K562 (cell line): ENCODE results near the gene ARL3. TPM values are rescaled to one million over a fixed set of nuclear protein-coding genes. Genes with fewer than 3 reads are reported as not detected.

Experiments
- ATF7 ChIP-seq: fragments of 450-650 bp; IDR thresholded peaks from 2 replicates; pipeline ENCODE4 v1.7.1; 2014; ENCODE audit warnings: mild to moderate bottlenecking, moderate library complexity
- CTBP1 ChIP-seq: fragments of 450-650 bp; IDR thresholded peaks from 2 replicates; pipeline ENCODE4 v1.6.1; 2016; ENCODE audit warnings: borderline replicate concordance
- DMBX1 ChIP-seq: fragments of 250-450 bp; sonication (Bioruptor Pico); IDR thresholded peaks from 2 replicates; pipeline ENCODE4 v1.8.0; 2022; ENCODE audit warnings: inconsistent platforms, mild to moderate bottlenecking, moderate library complexity, borderline replicate concordance
- EZH2 ChIP-seq: IDR thresholded peaks from 2 replicates; pipeline ENCODE4 v1.6.1; 2012; ENCODE audit warnings: low read depth, mild to moderate bottlenecking, inconsistent platforms, low read length, borderline replicate concordance
- FOSL1 ChIP-seq: fragments of 200-800 bp; sonication (Bioruptor generic); conservative IDR thresholded peaks from 2 replicates; pipeline ENCODE4 v1.6.1; 2016; ENCODE audit warnings: missing genetic modification characterization, missing compliant biosample characterization
- HNRNPUL1 ChIP-seq: fragments of 200-400 bp; formaldehyde crosslinking; IDR thresholded peaks from 2 replicates; pipeline ENCODE4 v1.6.1; 2017; ENCODE audit warnings: low read length
- LEF1 ChIP-seq: fragments of 450-650 bp; IDR thresholded peaks from 2 replicates; pipeline ENCODE4 v1.6.1; 2016; ENCODE audit warnings: mild to moderate bottlenecking
- MAFF ChIP-seq: IDR thresholded peaks from 2 replicates; pipeline ENCODE4 v1.6.1; 2012; ENCODE audit warnings: low read length, improper control_type of control experiment
- MAX ChIP-seq: sonication (generic); formaldehyde crosslinking; IDR thresholded peaks from 2 replicates; pipeline ENCODE4 v1.9.0; 2022; ENCODE audit warnings: mild to moderate bottlenecking, missing genetic modification reagents
- MTA2 ChIP-seq: fragments of 450-650 bp; IDR thresholded peaks from 2 replicates; pipeline ENCODE4 v1.6.1; 2016; ENCODE audit warnings: low read depth
- PYGO2 ChIP-seq: fragments of 450-650 bp; IDR thresholded peaks from 2 replicates; pipeline ENCODE4 v1.6.1; 2016; ENCODE audit warnings: mild to moderate bottlenecking, missing genetic modification characterization, moderate library complexity, missing compliant biosample characterization
- SFPQ ChIP-seq: fragments of 200-400 bp; formaldehyde crosslinking; IDR thresholded peaks from 2 replicates; pipeline ENCODE4 v1.6.1; 2017; ENCODE audit warnings: mild to moderate bottlenecking, low read depth, low read length, moderate library complexity
- TCF3 ChIP-seq: sonication (generic); formaldehyde crosslinking; IDR thresholded peaks from 2 replicates; pipeline ENCODE4 v1.4.0; 2020; ENCODE audit warnings: mild to moderate bottlenecking, missing genetic modification reagents
- YY1 ChIP-seq, 3 experiments: IDR thresholded peaks; 2 replicates each; pipeline ENCODE4 v1.6.1; 2011; ENCODE audit warnings: low read length in 2 of 3, mild to moderate bottlenecking in 2 of 3, moderate library complexity in 2 of 3, borderline replicate concordance in 1 of 3, control low read depth in 1 of 3, low read depth in 1 of 3; ENCODE audit not compliant: insufficient read depth in 3 of 3, insufficient replicate concordance in 2 of 3, control insufficient read depth in 1 of 3, insufficient read length in 1 of 3; ENCODE audit errors: extremely low read depth in 1 of 3
- ZNF354B ChIP-seq: fragments of 250-450 bp; sonication (Bioruptor Pico); IDR thresholded peaks from 2 replicates; pipeline ENCODE4 v1.4.0; 2020
- polyA plus RNA-seq, 8 experiments: library from polyadenylated mRNA; depleted of rRNA in 4 of 8; stranded (reverse) in 5 of 8; unstranded in 3 of 8; fragments of >200 nt; fragmentation: Nextera tagmentation in 2 of 8; fragmentation: Illumina TruSeq in 1 of 8; extraction: Ambion mirVana in 2 of 8; extraction: Trizol in 1 of 8; gene quantifications; 2 replicates each; pipeline versions ENCODE4 v1.2.1 to v1.2.3, GENCODE V29; 2011 to 2014; ENCODE audit warnings: inconsistent platforms in 1 of 8, missing spikeins in 1 of 8
- total RNA-seq, 7 experiments: library from RNA; depleted of rRNA in 6 of 7; stranded (reverse); fragments of >200 nt in 6 of 7; fragmentation: Illumina TruSeq in 2 of 7; extraction: Trizol in 2 of 7; gene quantifications; 2 replicates each; pipeline versions ENCODE4 v1.2.1 to v1.2.3, GENCODE V29; 2011 to 2021; ENCODE audit warnings: low replicate concordance in 1 of 7
- TF ChIP-seq, protein P1 (sequence below): IDR thresholded peaks from 2 replicates; pipeline ENCODE4 v1.6.1; 2012; ENCODE audit warnings: low read depth, low read length, improper control_type of control experiment, borderline replicate concordance
- TF ChIP-seq, protein P2 (sequence below): sonication (generic); formaldehyde crosslinking; IDR thresholded peaks from 2 replicates; pipeline ENCODE4 v1.8.1; 2023; ENCODE audit warnings: mild to moderate bottlenecking, missing genetic modification reagents

Gene ARL3
- total and polyA plus RNA-seq, 9 of the 15 experiments (the other 6 are each of a cell fraction or from before 2014, with no cell fraction given), result 2.9 to 8.9 (median 4.8) TPM

- no peak for TF ChIP-seq DMBX1
- no peak for TF ChIP-seq MTA2
- TF ChIP-seq TCF3 (CRISPR knock-in tag), result peak; percentile 70
- no peak for TF ChIP-seq SFPQ
- TF ChIP-seq EZH2, result no peak
- no peak for TF ChIP-seq FOSL1 (tag)
- 0 out of 2 replicates have a peak, but pooled peaks have one; percentile 23 for TF ChIP-seq LEF1
- TF ChIP-seq, protein P1, sequence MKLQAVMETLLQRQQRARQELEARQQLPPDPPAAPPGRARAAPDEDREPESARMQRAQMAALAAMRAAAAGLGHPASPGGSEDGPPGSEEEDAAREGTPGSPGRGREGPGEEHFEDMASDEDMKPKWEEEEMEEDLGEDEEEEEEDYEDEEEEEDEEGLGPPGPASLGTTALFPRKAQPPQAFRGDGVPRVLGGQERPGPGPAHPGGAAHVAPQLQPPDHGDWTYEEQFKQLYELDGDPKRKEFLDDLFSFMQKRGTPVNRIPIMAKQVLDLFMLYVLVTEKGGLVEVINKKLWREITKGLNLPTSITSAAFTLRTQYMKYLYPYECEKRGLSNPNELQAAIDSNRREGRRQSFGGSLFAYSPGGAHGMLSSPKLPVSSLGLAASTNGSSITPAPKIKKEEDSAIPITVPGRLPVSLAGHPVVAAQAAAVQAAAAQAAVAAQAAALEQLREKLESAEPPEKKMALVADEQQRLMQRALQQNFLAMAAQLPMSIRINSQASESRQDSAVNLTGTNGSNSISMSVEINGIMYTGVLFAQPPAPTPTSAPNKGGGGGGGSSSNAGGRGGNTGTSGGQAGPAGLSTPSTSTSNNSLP, result no peak
- TF ChIP-seq YY1 (IDR thresholded peaks at IDR 0.05; ENCODE audit: borderline replicate concordance in 1 of 3, control insufficient read depth in 1 of 3, extremely low read depth in 1 of 3, insufficient read depth in 3 of 3, insufficient read length in 1 of 3, insufficient replicate concordance in 2 of 3, low read depth in 1 of 3, low read length in 2 of 3), result peak in 2 of 3 experiments; percentile 37 to 74
- TF ChIP-seq HNRNPUL1, result no peak
- no peak for TF ChIP-seq MAFF
- peak; percentile 21; the same call in 1 of the 2 replicates for TF ChIP-seq ATF7
- no peak for TF ChIP-seq CTBP1
- TF ChIP-seq ZNF354B (CRISPR knock-in tag), result no peak
- TF ChIP-seq MAX, result peak; percentile 45
- TF ChIP-seq, protein P2, sequence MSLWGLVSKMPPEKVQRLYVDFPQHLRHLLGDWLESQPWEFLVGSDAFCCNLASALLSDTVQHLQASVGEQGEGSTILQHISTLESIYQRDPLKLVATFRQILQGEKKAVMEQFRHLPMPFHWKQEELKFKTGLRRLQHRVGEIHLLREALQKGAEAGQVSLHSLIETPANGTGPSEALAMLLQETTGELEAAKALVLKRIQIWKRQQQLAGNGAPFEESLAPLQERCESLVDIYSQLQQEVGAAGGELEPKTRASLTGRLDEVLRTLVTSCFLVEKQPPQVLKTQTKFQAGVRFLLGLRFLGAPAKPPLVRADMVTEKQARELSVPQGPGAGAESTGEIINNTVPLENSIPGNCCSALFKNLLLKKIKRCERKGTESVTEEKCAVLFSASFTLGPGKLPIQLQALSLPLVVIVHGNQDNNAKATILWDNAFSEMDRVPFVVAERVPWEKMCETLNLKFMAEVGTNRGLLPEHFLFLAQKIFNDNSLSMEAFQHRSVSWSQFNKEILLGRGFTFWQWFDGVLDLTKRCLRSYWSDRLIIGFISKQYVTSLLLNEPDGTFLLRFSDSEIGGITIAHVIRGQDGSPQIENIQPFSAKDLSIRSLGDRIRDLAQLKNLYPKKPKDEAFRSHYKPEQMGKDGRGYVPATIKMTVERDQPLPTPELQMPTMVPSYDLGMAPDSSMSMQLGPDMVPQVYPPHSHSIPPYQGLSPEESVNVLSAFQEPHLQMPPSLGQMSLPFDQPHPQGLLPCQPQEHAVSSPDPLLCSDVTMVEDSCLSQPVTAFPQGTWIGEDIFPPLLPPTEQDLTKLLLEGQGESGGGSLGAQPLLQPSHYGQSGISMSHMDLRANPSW, result no peak
- no peak for TF ChIP-seq PYGO2
Measured at GRCh38 chr10:102673819-102674511, 40.2 kb downstream of the ARL3 start (continued).
